ENCODE data around the gene WDR90.
A peak's percentile ranks its signal among the peaks of the same experiment; 100 is the strongest.

The WDR90 gene

GRCh38 chr16:659618-660017 is 10.5 kb downstream of the WDR90 start:
- ChIA-PET CTCF (interaction anchor here (0.8 to 7.3 kb wide), 3 partner anchors 9 to 22 kb away, joined by 3 to 57 read pairs (median 12); partner anchors contain the start of genes RHBDL1, STUB1 and WDR90), POLR2A (no interaction called here)
- TF ChIP-seq CTCF (IDR thresholded peaks at IDR 0.05; ENCODE audit: control extremely low read depth, extremely low read depth, low read depth, missing control alignments), result no peak
- no peak for DNase-seq (ENCODE audit: extremely low spot score)

- DNase-seq (ENCODE audit: extremely low spot score), result no peak
- no peak for TF ChIP-seq CTCF (IDR thresholded peaks at IDR 0.05; ENCODE audit: control extremely low read depth, extremely low read depth, low read depth, missing control alignments)
- POLR2A ChIA-PET, result no interaction called here
- CTCF ChIA-PET, result interaction anchor here (0.8 to 7.3 kb wide), 3 partner anchors 10 to 21 kb away, joined by 3 to 57 read pairs (median 12); partner anchors contain the start of genes RHBDL1, STUB1 and WDR90
These were observed 10.9 kb downstream of the WDR90 start for GRCh38 chr16:660132-660458.

GRCh38 chr16:660459-661183 is 11.5 kb downstream of the WDR90 start:
- DNase-seq (ENCODE audit: extremely low spot score), result peak; percentile 95

GRCh38 chr16:661184-661821 is 12.1 kb downstream of the WDR90 start:
- CTCF ChIA-PET, result interaction anchor here (1.0 to 7.3 kb wide), 3 partner anchors 11 to 25 kb away, joined by 3 to 57 read pairs (median 12); partner anchors contain the start of genes METTL26, STUB1 and WDR90
- DNase-seq (ENCODE audit: extremely low spot score), result no peak
- TF ChIP-seq CTCF (IDR thresholded peaks at IDR 0.05; ENCODE audit: control extremely low read depth, extremely low read depth, low read depth, missing control alignments), result no peak
- POLR2A ChIA-PET, result no interaction called here

More at GRCh38 chr16:660459-661183, 11.5 kb downstream of the WDR90 start:
- ChIA-PET POLR2A (no interaction called here), CTCF (interaction anchor here (3.0 to 7.3 kb wide), 2 partner anchors 10 to 21 kb away, joined by 12 to 57 read pairs; partner anchors contain the start of genes STUB1 and WDR90)
- TF ChIP-seq CTCF (IDR thresholded peaks at IDR 0.05; ENCODE audit: control extremely low read depth, extremely low read depth, low read depth, missing control alignments), result peak; percentile 54

- ChIA-PET POLR2A (no interaction called here), CTCF (interaction anchor here (1.0 to 7.3 kb wide), 3 partner anchors 12 to 26 kb away, joined by 3 to 57 read pairs (median 3); partner anchors contain the start of genes METTL26, RHBDL1 and WDR90)
- DNase-seq (ENCODE audit: extremely low spot score), result no peak
- TF ChIP-seq CTCF (IDR thresholded peaks at IDR 0.05; ENCODE audit: control extremely low read depth, extremely low read depth, low read depth, missing control alignments), result no peak
These were observed 12.9 kb downstream of the WDR90 start for GRCh38 chr16:662095-662494.

- no peak for DNase-seq (ENCODE audit: extremely low spot score)
- ChIA-PET CTCF (interaction anchor here (1.2 to 7.3 kb wide), 3 partner anchors 12 to 18 kb away, joined by 3 to 57 read pairs (median 3); partner anchors contain the start of genes RHBDL1, STUB1 and WDR90), POLR2A (no interaction called here)
- no peak for TF ChIP-seq CTCF (IDR thresholded peaks at IDR 0.05; ENCODE audit: control extremely low read depth, extremely low read depth, low read depth, missing control alignments)
These were observed 13.4 kb downstream of the WDR90 start for GRCh38 chr16:662597-662996.
